Panc1 (cell line): ENCODE results near the gene MYH2. TPM values are rescaled to one million over a fixed set of nuclear protein-coding genes. Genes with fewer than 3 reads are reported as not detected.

ENCODE experiments used
- ATAC-seq: fragments of 200-7000 bp; cut with Tn5 transposase; 2 replicates; pipeline ENCODE4 v1.9.1; 2020; ENCODE audit warnings: mild to moderate bottlenecking, moderate library complexity
- BruUV-seq: library from RNA; stranded (reverse); fragments of 400-500 nt; replicated peaks from 2 replicates; lab custom pipeline; 2021; lab: Mats Ljungman, UMichigan
- CTCF ChIA-PET: fragments of 300-600 bp; sonication (Branson Sonifier 250); formaldehyde crosslinking; loops from one replicate; lab custom pipeline; 2022; ENCODE audit warnings: antibody characterized with exemption; lab: Charles Lee
- POLR2A ChIA-PET: fragments of 300-600 bp; sonication (Branson Sonifier 250); formaldehyde crosslinking; loops from one replicate; lab custom pipeline; 2022; ENCODE audit warnings: antibody characterized with exemption; lab: Charles Lee
- DNase-seq: peaks from one replicate; pipeline ENCODE4 v3.0.0-alpha.2; 2010; ENCODE audit warnings: low read depth, low spot score
- H3K27ac ChIP-seq: 2 replicates; pipeline ENCODE4 v1.5.1; 2011; ENCODE audit warnings: mild to moderate bottlenecking, low read length, inconsistent platforms
- H3K27me3 ChIP-seq: fragments of 200-500 bp; sonication (Bioruptor generic); 2 replicates; pipeline ENCODE4 v1.6.0; 2014; ENCODE audit warnings: low read length, inconsistent platforms; ENCODE audit not compliant: control insufficient read depth, insufficient read depth
- H3K36me3 ChIP-seq: fragments of 200-500 bp; sonication (Bioruptor generic); 2 replicates; pipeline ENCODE4 v1.5.1; 2014; ENCODE audit warnings: inconsistent platforms, mild to moderate bottlenecking, low read length, moderate library complexity; ENCODE audit not compliant: control insufficient read depth, insufficient read depth
- H3K4me1 ChIP-seq: 2 replicates; pipeline ENCODE4 v1.5.1; 2011; ENCODE audit warnings: inconsistent platforms, mild to moderate bottlenecking, low read length, moderate library complexity; ENCODE audit not compliant: control insufficient read depth, insufficient read depth
- H3K4me3 ChIP-seq, 2 experiments: 2 replicates each; pipeline ENCODE4 v1.5.1; 2011 to 2012; ENCODE audit warnings: low read depth in 2 of 2, low read length in 2 of 2, mild to moderate bottlenecking in 2 of 2, inconsistent platforms in 1 of 2, moderate library complexity in 1 of 2
- H3K9me3 ChIP-seq: fragments of 200-500 bp; sonication (Bioruptor generic); 2 replicates; pipeline ENCODE4 v1.5.1; 2014; ENCODE audit warnings: low read depth, mild to moderate bottlenecking, inconsistent platforms, low read length, moderate library complexity; ENCODE audit not compliant: control insufficient read depth, insufficient read depth
- CTCF ChIP-seq: fragments of 450-650 bp; IDR thresholded peaks from 2 replicates; pipeline ENCODE4 v1.5.1; 2017; ENCODE audit warnings: mild to moderate bottlenecking
- POLR2AphosphoS5 ChIP-seq: IDR thresholded peaks from 2 replicates; pipeline ENCODE4 v1.6.1; 2012; ENCODE audit warnings: mild to moderate bottlenecking, low read depth, low read length, moderate library complexity
- REST ChIP-seq, 2 experiments: IDR thresholded peaks; 2 replicates each; pipeline ENCODE4 v1.6.1; 2011 to 2012; ENCODE audit warnings: low read depth in 2 of 2, control low read depth in 1 of 2, low read length in 1 of 2, mild to moderate bottlenecking in 1 of 2, moderate library complexity in 1 of 2; ENCODE audit not compliant: insufficient read depth in 1 of 2
- SIN3A ChIP-seq: IDR thresholded peaks from 2 replicates; pipeline ENCODE4 v1.6.1; 2012; ENCODE audit warnings: low read depth, mild to moderate bottlenecking, low read length, moderate library complexity, borderline replicate concordance; ENCODE audit not compliant: insufficient read depth
- TCF7L2 ChIP-seq: IDR thresholded peaks from 2 replicates; pipeline ENCODE4 v1.6.1; 2011; ENCODE audit warnings: mild to moderate bottlenecking, low read depth, low read length, inconsistent platforms
- in situ Hi-C: cut with HindIII; loops from 2 replicates; pipeline ENCODE4 v1.10.0; 2016; ENCODE audit warnings: low sequenced_read_pairs, low pct_unique_long_range_greater_than_20kb
- intact Hi-C: fragments of 100-400 bp; cut with micrococcal nuclease; formaldehyde crosslinking; loops from one replicate; pipeline ENCODE4 v1.10.0; 2022; ENCODE audit not compliant: unreplicated experiment
- total RNA-seq: library from RNA; stranded (reverse); gene quantifications from one replicate; pipeline ENCODE4 v1.2.1, GENCODE V29; 2021; ENCODE audit not compliant: unreplicated experiment

The MYH2 gene
- total RNA-seq, 1 experiment from 2014 or later = not detected

GRCh38 chr17:10482252-10482651 is 67.2 kb downstream of the MYH2 start:
- no peaks in the 10 kb centered on the region for H3K4me1 ChIP-seq

GRCh38 chr17:10477701-10478100 is 71.8 kb downstream of the MYH2 start:
- Histone ChIP-seq H3K36me3 (no peaks in the 10 kb centered on the region), H3K27ac (no peak overlapping the region), H3K27me3 (no peaks in the 10 kb centered on the region), H3K4me3 (no peak overlapping the region), H3K9me3 (no peaks in the 10 kb centered on the region), H3K4me1 (no peaks in the 10 kb centered on the region)
- TF ChIP-seq CTCF (no peak), TCF7L2 (no peak), REST (IDR thresholded peaks at IDR 0.05; ENCODE audit: insufficient read depth in 1 of 2, low read depth in 2 of 2, low read length in 1 of 2) (no peak), POLR2AphosphoS5 (no peak), SIN3A (no peak)
- no TSS peak for BruUV-seq
- intact Hi-C loops (no loop called here), in situ Hi-C loops (no loop called here)
- DNase-seq (no peak), ATAC-seq (no peak)
- ChIA-PET POLR2A (no interaction called here), CTCF (no interaction called here)

More at GRCh38 chr17:10482252-10482651, 67.2 kb downstream of the MYH2 start:
- ATAC-seq (no peak), DNase-seq (no peak)
- in situ Hi-C loops (no loop called here), intact Hi-C loops (no loop called here)
- BruUV-seq = no TSS peak
- TF ChIP-seq POLR2AphosphoS5 = no peak
- TF ChIP-seq REST (IDR thresholded peaks at IDR 0.05; ENCODE audit: insufficient read depth in 1 of 2, low read depth in 2 of 2, low read length in 1 of 2) = no peak
- TF ChIP-seq CTCF = no peak
- TF ChIP-seq SIN3A = no peak
- TF ChIP-seq TCF7L2 = no peak
- Histone ChIP-seq H3K9me3 (no peaks in the 10 kb centered on the region), H3K27me3 (no peaks in the 10 kb centered on the region), H3K27ac (no peak overlapping the region), H3K4me3 (no peak overlapping the region), H3K36me3 (no peaks in the 10 kb centered on the region)
- ChIA-PET POLR2A (no interaction called here), CTCF (no interaction called here)
